ENCODE data around the gene PPIF.

PPIF gene

GRCh38 chr10:79377557-79378382 is 30.5 kb downstream of the PPIF start:
- no peak for ATAC-seq
- TF ChIP-seq PATZ1 (CRISPR knock-in tag; IDR thresholded peaks at IDR 0.05; ENCODE audit: borderline replicate concordance): no peak
- no peak for TF ChIP-seq ZC3H10 (CRISPR knock-in tag; IDR thresholded peaks at IDR 0.05)
- TF ChIP-seq GLIS3 (CRISPR knock-in tag; IDR thresholded peaks at IDR 0.05): no peak
- no peak for TF ChIP-seq ZNF8 (CRISPR knock-in tag; IDR thresholded peaks at IDR 0.05)
- no peak for TF ChIP-seq ISL1 (CRISPR knock-in tag; IDR thresholded peaks at IDR 0.05)
- TF ChIP-seq ZFP3 (CRISPR knock-in tag; IDR thresholded peaks at IDR 0.05): no peak
- no peak for TF ChIP-seq TCF4 (CRISPR knock-in tag; IDR thresholded peaks at IDR 0.05; ENCODE audit: borderline replicate concordance)
- TF ChIP-seq ARNTL (CRISPR knock-in tag; IDR thresholded peaks at IDR 0.05; ENCODE audit: borderline replicate concordance, low read depth): no peak
- no peak for TF ChIP-seq TOX (CRISPR knock-in tag; IDR thresholded peaks at IDR 0.05; ENCODE audit: borderline replicate concordance)
- no peak for TF ChIP-seq ESRRG (CRISPR knock-in tag; IDR thresholded peaks at IDR 0.05)
- TF ChIP-seq CSDC2 (CRISPR knock-in tag; IDR thresholded peaks at IDR 0.05): no peak
- no peak for TF ChIP-seq OSR1 (CRISPR knock-in tag; IDR thresholded peaks at IDR 0.05)
- no peak for TF ChIP-seq POU6F1 (CRISPR knock-in tag; IDR thresholded peaks at IDR 0.05; ENCODE audit: borderline replicate concordance, low read depth)
- no peak for TF ChIP-seq TSHZ2 (CRISPR knock-in tag; IDR thresholded peaks at IDR 0.05)
- TF ChIP-seq SNAI2 (CRISPR knock-in tag; IDR thresholded peaks at IDR 0.05): no peak
- TF ChIP-seq ZNF565 (CRISPR knock-in tag; conservative IDR thresholded peaks at IDR 0.05; ENCODE audit: low read depth): no peak
- TF ChIP-seq CSRNP3 (CRISPR knock-in tag; IDR thresholded peaks at IDR 0.05): no peak
- TF ChIP-seq RARB (CRISPR knock-in tag; IDR thresholded peaks at IDR 0.05): no peak
- TF ChIP-seq ZFP30 (CRISPR knock-in tag; IDR thresholded peaks at IDR 0.05): no peak

GRCh38 chr10:79378383-79378646 is 31.0 kb downstream of the PPIF start:
- TF ChIP-seq PPARA (CRISPR knock-in tag; IDR thresholded peaks at IDR 0.05; ENCODE audit: borderline replicate concordance) (no peak), ZNF8 (CRISPR knock-in tag; IDR thresholded peaks at IDR 0.05) (no peak), ISL1 (CRISPR knock-in tag; IDR thresholded peaks at IDR 0.05) (no peak), ZFP3 (CRISPR knock-in tag; IDR thresholded peaks at IDR 0.05) (no peak), TCF4 (CRISPR knock-in tag; IDR thresholded peaks at IDR 0.05; ENCODE audit: borderline replicate concordance) (no peak), PATZ1 (CRISPR knock-in tag; IDR thresholded peaks at IDR 0.05; ENCODE audit: borderline replicate concordance) (no peak), SNAI2 (CRISPR knock-in tag; IDR thresholded peaks at IDR 0.05) (no peak), ZC3H10 (CRISPR knock-in tag; IDR thresholded peaks at IDR 0.05) (no peak), ZFP30 (CRISPR knock-in tag; IDR thresholded peaks at IDR 0.05) (no peak), CREB5 (CRISPR knock-in tag; IDR thresholded peaks at IDR 0.05; ENCODE audit: low read depth) (no peak)
- ATAC-seq: no peak
